H1 (cell line): ENCODE data around the gene GRPR. TPM values are rescaled to one million over a fixed set of nuclear protein-coding genes. Genes with fewer than 3 reads are reported as not detected.

ENCODE experiments used
- ATF3 ChIP-seq: IDR thresholded peaks from 2 replicates; pipeline ENCODE4 v1.6.1; 2011; ENCODE audit warnings: low read depth, mild to moderate bottlenecking, low read length; ENCODE audit not compliant: insufficient read depth
- TEAD4 ChIP-seq: IDR thresholded peaks from 2 replicates; pipeline ENCODE4 v1.6.1; 2012; ENCODE audit warnings: low read depth, low read length, inconsistent platforms, mixed read lengths
- polyA plus RNA-seq, 7 experiments: library from polyadenylated mRNA; depleted of rRNA in 3 of 7; stranded (reverse) in 5 of 7; unstranded in 2 of 7; fragments of >200 nt in 5 of 7; fragments of 200-250 nt in 2 of 7; gene quantifications; 1 replicate in 5 of 7; 2 replicates in 1 of 7; 4 replicates in 1 of 7; pipeline versions ENCODE4 v1.2.1 to v1.2.3, GENCODE V29; 2011 to 2013; ENCODE audit warnings: missing spikeins in 2 of 7, mixed read lengths in 2 of 7
- total RNA-seq: library from RNA; stranded (reverse); fragmentation: NEBNext Ultra II Directional; extraction: Animal tissue kit (Norgen Biotek cat#: 25700); gene quantifications from 2 replicates; pipeline ENCODE4 v1.2.1, GENCODE V29; 2021

GRPR gene
- total and polyA plus RNA-seq, 2 of the 8 experiments (the other 6 are each of a cell fraction or from before 2014, with no cell fraction given): 18.6 to 78.4 TPM

GRCh38 chrX:16175329-16176061 lies 52.1 kb downstream of the GRPR start (continued):
- TF ChIP-seq TEAD4 (no peak), ATF3 (no peak)
